HG03060 (cell line): ENCODE results near the gene MCF2L2.
"Not testable (repeated sequence)": the region's sequence is repeated elsewhere in the genome, so short reads cannot be mapped to it uniquely, and the experiment has no call there.

Experiments used
- ATAC-seq: cut with Tn5 transposase; IDR thresholded peaks from one replicate; pipeline ENCODE4 v1.9.1; 2021; ENCODE audit warnings: low read depth, moderate number of reproducible peaks; ENCODE audit not compliant: unreplicated experiment

The MCF2L2 gene

DNA sequence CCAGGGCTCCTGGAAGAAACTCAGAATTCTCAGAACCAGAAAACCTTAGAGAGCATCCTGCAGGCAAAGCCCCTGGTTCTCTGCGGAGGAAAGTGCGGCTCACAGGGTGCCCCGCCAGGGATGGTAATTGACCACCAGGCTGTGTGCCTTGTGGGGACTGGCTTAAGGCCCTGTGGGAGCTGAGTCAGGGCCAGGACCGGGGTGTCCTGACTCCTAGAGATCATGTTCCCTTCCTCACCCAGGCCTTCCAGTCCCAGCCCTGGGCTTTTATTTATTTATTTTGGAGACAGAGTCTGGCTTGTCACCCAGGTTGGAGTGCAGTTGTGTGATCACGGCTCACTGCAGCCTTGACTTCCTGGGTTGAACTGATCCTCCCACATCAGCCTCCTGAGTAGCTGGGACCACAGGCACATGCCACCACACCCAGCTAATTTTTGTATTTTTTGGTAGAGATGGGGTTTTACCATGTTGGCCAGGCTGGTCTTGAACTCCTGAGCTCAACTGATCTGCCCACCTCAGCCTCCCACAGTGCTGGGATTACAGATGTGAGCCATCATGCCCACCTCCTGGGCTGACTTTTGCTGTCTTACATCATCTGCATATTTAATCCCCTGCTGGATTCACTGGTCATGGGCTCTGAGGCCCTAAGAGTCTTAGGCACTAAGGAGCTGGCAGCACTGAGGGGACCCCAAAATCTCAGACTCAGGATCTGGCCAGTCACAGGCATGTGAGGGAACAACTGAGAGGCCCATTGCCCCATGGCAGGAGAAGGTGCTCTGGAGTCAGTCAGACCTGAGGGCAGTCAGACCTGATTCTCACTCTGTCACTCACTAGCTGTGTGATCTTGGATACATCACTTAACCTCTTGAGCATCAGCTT lies 245.4 kb downstream of the MCF2L2 start:
- ATAC-seq, result no peak

- ATAC-seq, result no peak
These were observed 246.3 kb downstream of the MCF2L2 start for GRCh38 chr3:183182073-183182472.

GRCh38 chr3:183181606-183182005 lies 246.8 kb downstream of the MCF2L2 start:
- ATAC-seq, result no peak

GRCh38 chr3:183180784-183181295 lies 247.6 kb downstream of the MCF2L2 start:
- ATAC-seq, result no peak

- no peak for ATAC-seq
These were observed 248.2 kb downstream of the MCF2L2 start for GRCh38 chr3:183180110-183180783.

DNA sequence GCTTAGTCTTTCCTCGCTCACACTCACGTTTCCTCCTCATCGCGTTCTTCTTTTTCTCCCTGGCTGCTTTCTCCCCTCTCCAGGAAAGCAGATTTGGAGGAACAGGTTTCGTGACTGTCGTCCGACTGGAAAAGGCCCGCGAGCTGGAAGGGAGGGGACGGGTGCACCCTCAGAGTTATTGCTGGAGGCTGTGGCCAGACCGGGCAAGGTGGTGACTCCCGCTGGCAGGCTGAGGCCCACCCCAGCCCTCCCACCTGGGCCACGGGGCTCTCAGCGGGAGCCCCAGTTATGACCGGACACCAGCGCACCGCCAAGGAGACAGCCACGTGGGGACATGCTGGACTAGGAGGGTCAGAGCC lies 248.9 kb downstream of the MCF2L2 start:
- not testable (repeated sequence) for ATAC-seq

DNA sequence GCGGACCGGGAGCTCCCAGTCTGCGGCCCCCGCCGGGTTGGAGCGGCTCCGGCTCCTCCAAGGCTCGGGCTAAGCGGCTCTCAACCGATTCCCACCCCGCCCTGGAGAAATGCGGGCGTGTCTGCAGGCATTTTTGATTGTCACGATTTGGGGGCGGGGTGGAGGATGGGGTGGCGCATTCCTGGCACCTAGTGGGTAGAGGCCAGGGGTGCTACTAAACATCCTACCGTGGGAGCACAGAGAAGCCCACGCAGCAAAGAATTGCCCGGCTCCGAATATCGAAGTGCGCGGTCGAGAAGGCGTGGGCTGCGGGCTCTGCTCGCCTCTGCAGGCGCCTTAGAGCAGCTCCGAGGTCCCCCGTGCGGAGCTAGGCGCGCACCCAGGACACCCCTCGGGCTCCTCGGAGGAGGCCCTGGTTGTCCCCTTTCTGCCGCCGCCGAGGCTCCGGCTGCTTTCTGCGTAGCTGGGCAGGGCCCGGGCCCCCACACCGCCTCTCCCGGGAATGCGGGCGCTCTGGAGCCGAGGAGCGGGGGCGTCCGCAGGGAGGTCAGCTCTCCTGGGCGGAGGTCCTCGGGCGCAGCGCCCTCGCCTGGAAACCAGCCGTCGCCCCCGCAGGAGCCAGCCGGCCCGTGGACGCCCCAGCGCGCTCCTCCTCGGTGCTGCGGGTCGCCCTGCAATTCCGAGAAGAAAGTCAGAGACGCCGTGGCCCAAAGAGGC lies 249.4 kb downstream of the MCF2L2 start:
- no peak for ATAC-seq

DNA sequence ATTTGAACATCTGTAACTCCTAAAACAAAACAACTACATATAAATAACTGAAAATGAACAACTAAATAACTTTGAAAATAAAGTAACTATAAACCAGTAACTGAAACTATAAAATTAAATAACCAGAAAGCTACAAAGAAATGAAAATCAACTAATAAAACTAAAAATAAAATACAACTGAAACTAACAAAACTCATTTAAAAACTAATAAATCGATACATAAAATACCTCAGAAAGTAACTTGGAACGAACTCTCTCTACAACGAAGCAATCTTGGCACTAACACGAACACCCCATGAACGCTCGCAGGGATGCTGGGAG lies 249.9 kb downstream of the MCF2L2 start:
- no peak for ATAC-seq

- no peak for ATAC-seq
These were observed 256.3 kb downstream of the MCF2L2 start for GRCh38 chr3:183172051-183172639.

- ATAC-seq, result not testable (repeated sequence)
These were observed 260.4 kb downstream of the MCF2L2 start for GRCh38 chr3:183167975-183168374.

DNA sequence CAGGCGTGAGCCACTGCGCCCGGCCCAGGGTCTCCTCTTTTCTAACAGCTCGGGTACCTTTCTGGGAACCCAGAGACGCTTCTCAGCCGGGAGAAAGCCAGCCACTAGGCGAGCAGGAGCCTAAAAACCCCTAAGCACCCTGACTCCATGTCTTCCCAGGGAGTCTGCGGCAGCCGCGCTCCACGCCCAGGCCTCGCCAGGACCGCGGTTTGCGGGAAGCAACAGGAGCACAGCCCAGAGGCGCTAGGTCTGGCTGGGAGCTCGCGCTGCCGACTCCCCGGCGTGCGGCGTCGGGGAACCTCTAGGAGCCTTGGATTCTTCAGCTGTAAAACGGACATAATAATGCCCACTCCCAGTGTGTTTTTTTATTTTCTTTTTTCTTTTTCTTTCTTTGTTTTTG lies 264.9 kb downstream of the MCF2L2 start:
- no peak for ATAC-seq

DNA sequence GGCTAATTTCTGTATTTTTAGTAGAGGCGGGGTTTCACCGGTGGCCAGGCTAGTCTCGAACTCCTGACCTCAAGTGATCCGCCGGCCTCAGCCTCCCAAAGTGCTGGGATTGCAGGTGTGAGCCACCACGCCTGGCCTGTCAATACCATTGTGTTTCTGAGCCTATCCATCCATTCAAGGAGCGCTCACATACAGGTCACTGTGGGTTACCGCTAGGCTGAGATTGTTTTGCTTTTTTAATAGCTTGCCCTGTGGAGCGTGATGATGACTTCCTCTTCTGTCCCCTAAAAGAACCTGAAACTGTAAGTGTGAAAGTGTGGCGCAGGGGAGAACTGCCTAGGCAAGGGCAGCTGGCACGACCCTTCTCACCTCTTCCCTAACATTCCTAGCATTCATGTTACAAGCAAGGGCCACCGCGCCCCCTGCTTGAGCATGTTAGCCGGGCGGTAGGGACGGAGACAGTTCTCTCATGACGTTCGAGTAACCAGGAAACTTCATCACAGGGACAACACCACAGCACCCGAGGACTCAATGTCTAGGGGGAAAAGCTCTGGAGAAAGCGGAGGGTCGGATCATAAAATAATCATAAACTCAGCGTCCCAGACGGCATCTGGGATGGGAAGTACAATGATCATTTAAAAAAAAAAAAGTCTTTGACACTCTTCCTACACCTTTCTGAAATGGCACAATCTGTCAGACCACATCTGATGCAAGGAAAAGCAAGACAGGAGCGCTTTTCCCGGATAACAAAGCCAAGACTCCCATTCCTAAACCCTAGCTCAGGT lies 266.7 kb downstream of the MCF2L2 start:
- peak; percentile 61 for ATAC-seq

- no peak for ATAC-seq
These were observed 267.8 kb downstream of the MCF2L2 start for GRCh38 chr3:183160616-183161015.

GRCh38 chr3:183159333-183159732 lies 269.1 kb downstream of the MCF2L2 start:
- no peak for ATAC-seq

GRCh38 chr3:183158551-183159006 lies 269.8 kb downstream of the MCF2L2 start:
- peak; percentile 60 for ATAC-seq

DNA sequence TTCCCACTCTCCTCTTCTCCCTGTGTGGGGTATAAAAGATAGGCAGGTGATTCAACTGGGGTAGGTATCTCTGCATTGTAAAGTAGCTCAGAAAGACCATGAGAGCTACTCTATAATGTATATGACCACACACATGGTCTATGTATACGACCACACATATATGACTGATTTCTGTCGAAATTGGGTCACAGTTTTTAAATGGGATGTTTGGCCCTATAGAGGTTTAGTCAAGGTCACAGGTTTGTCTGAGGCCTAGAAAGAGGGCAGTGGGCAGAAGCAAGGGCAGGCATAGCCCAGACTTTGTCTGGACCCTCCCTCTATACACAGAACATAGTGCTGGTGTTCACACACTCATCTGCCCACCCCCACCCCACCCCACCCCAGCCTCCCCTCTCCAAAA lies 270.3 kb downstream of the MCF2L2 start:
- ATAC-seq, result peak; percentile 16

GRCh38 chr3:183156266-183156665 lies 272.2 kb downstream of the MCF2L2 start:
- ATAC-seq, result no peak

DNA sequence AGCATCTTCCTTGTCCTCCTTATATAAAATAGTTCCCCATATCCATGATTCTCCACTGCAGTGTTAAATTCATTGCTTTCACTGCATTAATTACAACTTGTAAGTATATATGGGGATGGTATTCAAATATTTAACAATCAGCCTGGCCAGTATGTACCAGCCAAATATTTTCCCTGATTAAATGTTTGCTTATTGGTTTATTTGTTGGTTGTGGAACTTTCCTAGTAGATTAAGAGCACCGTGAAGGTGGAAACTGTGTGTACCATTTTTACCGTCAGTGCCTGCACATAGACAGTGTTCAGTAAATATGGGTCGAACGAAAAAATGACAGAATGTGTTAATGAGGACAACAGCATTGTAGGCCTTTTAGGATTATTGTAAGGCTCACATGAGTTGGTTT lies 272.9 kb downstream of the MCF2L2 start:
- ATAC-seq, result no peak

GRCh38 chr3:183153210-183153950 lies 275.0 kb downstream of the MCF2L2 start:
- ATAC-seq, result no peak
